Measurements from ENCODE around the gene KIF2C. TPM values are rescaled to one million over a fixed set of nuclear protein-coding genes. Genes with fewer than 3 reads are reported as not detected.

KIF2C gene
- total RNA-seq, 3 donors from 2014 or later (not counting 1 experiment from before 2014, with no cell fraction given), result 0.59 to 1.3 (median 0.93) TPM

- no peaks in the 10 kb centered on the region for H3K36me3 Mint-ChIP-seq
- ATAC-seq, result no peak
- intact Hi-C loops (cut with micrococcal nuclease), result no loop called here
- no peaks in the 10 kb centered on the region for H3K36me3 ChIP-seq (ENCODE audit: control insufficient read depth, insufficient read depth, low read length)
- H3K4me1 ChIP-seq (ENCODE audit: control insufficient read depth, insufficient read depth, low read length), result peaks cover 18% of the 10 kb centered on the region
- no peaks in the 10 kb centered on the region for H3K27me3 Mint-ChIP-seq (ENCODE audit: low read depth in 2 of 2)
- TF ChIP-seq CTCF (IDR thresholded peaks at IDR 0.05), result no peak
- no peaks in the 10 kb centered on the region for H3K27me3 ChIP-seq (ENCODE audit: control insufficient read depth, insufficient read depth, low read length)
- H3K9me3 ChIP-seq (ENCODE audit: control insufficient read depth, insufficient read depth, low read length), result no peaks in the 10 kb centered on the region
- no peak overlapping the region for H3K27ac ChIP-seq (ENCODE audit: low read length)
- no peak overlapping the region for H3K4me3 Mint-ChIP-seq
- no peaks in the 10 kb centered on the region for H3K9me3 Mint-ChIP-seq
- no peak overlapping the region for H3K27ac Mint-ChIP-seq
- no peak overlapping the region for H3K4me3 ChIP-seq (ENCODE audit: low read length)
- H3K4me1 Mint-ChIP-seq, result peaks cover 18 to 20% of the 10 kb centered on the region in 2 donors
- 87% methylated on average over 7 of the region's 7 CpGs for WGBS (ENCODE audit: insufficient coverage)
- no peak for DNase-seq
Observed at GRCh38 chr1:44701141-44701573, 38.5 kb upstream of the KIF2C start.

- H3K9me3 ChIP-seq (ENCODE audit: control insufficient read depth, insufficient read depth, low read length), result no peaks in the 10 kb centered on the region
- DNase-seq, result no peak
- no peak for ATAC-seq
- TF ChIP-seq CTCF (IDR thresholded peaks at IDR 0.05), result no peak
- no peak overlapping the region for H3K4me3 ChIP-seq (ENCODE audit: low read length)
- Mint-ChIP-seq H3K27ac (no peak overlapping the region), H3K4me1 (peaks cover 7 to 8% of the 10 kb centered on the region in 2 donors), H3K36me3 (no peaks in the 10 kb centered on the region), H3K4me3 (no peak overlapping the region), H3K27me3 (ENCODE audit: low read depth in 2 of 2) (peaks cover 0 to 8% of the 10 kb centered on the region in 2 donors), H3K9me3 (no peaks in the 10 kb centered on the region)
- peaks cover 7% of the 10 kb centered on the region for H3K4me1 ChIP-seq (ENCODE audit: control insufficient read depth, insufficient read depth, low read length)
- intact Hi-C loops (cut with micrococcal nuclease), result no loop called here
- 84% methylated on average over 3 of the region's 6 CpGs for WGBS (ENCODE audit: insufficient coverage)
- H3K36me3 ChIP-seq (ENCODE audit: control insufficient read depth, insufficient read depth, low read length), result no peaks in the 10 kb centered on the region
- no peaks in the 10 kb centered on the region for H3K27me3 ChIP-seq (ENCODE audit: control insufficient read depth, insufficient read depth, low read length)
- no peak overlapping the region for H3K27ac ChIP-seq (ENCODE audit: low read length)
Observed at GRCh38 chr1:44705470-44705869, 34.2 kb upstream of the KIF2C start.

- Mint-ChIP-seq H3K36me3 (no peaks in the 10 kb centered on the region), H3K27ac (no peak overlapping the region), H3K4me3 (no peak overlapping the region), H3K4me1 (peaks cover 7 to 8% of the 10 kb centered on the region in 2 donors), H3K9me3 (no peaks in the 10 kb centered on the region), H3K27me3 (ENCODE audit: low read depth in 2 of 2) (peaks cover 0 to 12% of the 10 kb centered on the region in 2 donors)
- Histone ChIP-seq H3K4me1 (ENCODE audit: control insufficient read depth, insufficient read depth, low read length) (peaks cover 7% of the 10 kb centered on the region), H3K27ac (ENCODE audit: low read length) (no peak overlapping the region), H3K36me3 (ENCODE audit: control insufficient read depth, insufficient read depth, low read length) (no peaks in the 10 kb centered on the region), H3K9me3 (ENCODE audit: control insufficient read depth, insufficient read depth, low read length) (no peaks in the 10 kb centered on the region), H3K4me3 (ENCODE audit: low read length) (no peak overlapping the region), H3K27me3 (ENCODE audit: control insufficient read depth, insufficient read depth, low read length) (no peaks in the 10 kb centered on the region)
- no peak for DNase-seq
- intact Hi-C loops (cut with micrococcal nuclease), result no loop called here
- TF ChIP-seq CTCF (IDR thresholded peaks at IDR 0.05), result no peak
- ATAC-seq, result no peak
- 92% methylated on average over 2 of the region's 2 CpGs for WGBS (ENCODE audit: insufficient coverage)
Observed at GRCh38 chr1:44705938-44706337, 33.7 kb upstream of the KIF2C start.

All from natural killer cell (primary cell).